GM12891 (cell line): ENCODE results near the gene TNS3.

Source experiments
- POLR2A ChIP-seq: IDR thresholded peaks from 2 replicates; pipeline ENCODE4 v1.6.1; 2011; ENCODE audit warnings: low read depth, low read length, control low read depth
- POLR2AphosphoS5 ChIP-seq: IDR thresholded peaks from 2 replicates; pipeline ENCODE4 v1.6.1; 2011; ENCODE audit warnings: low read depth, low read length, control low read depth
- POU2F2 ChIP-seq: IDR thresholded peaks from 2 replicates; pipeline ENCODE4 v1.6.1; 2011; ENCODE audit warnings: low read depth, mild to moderate bottlenecking, control low read depth, low read length, moderate library complexity
- TAF1 ChIP-seq: IDR thresholded peaks from 2 replicates; pipeline ENCODE4 v1.6.1; 2011; ENCODE audit warnings: low read depth, low read length, control low read depth

- TF ChIP-seq POLR2A (no peak), TAF1 (no peak), POU2F2 (no peak), POLR2AphosphoS5 (no peak)
Observed at GRCh38 chr7:47492716-47493325, 89.1 kb downstream of the TNS3 start.
